SHP77 (cell line): ENCODE measurements around the gene B3GALT2.
A peak's percentile ranks its signal among the peaks of the same experiment; 100 is the strongest.

Experiments used
- DNase-seq, 2 experiments: peaks; one replicate each; lab custom pipeline; 2025; lab: John Stamatoyannopoulos, UW

The B3GALT2 gene

GRCh38 chr1:193183019-193183627, 3.3 kb downstream of the B3GALT2 start:
- peak in 1 of 2 experiments; percentile 41 for DNase-seq

GRCh38 chr1:193181985-193182384, 4.4 kb downstream of the B3GALT2 start:
- no peak for DNase-seq

GRCh38 chr1:193181536-193181935, 4.9 kb downstream of the B3GALT2 start:
- DNase-seq, result no peak

DNA sequence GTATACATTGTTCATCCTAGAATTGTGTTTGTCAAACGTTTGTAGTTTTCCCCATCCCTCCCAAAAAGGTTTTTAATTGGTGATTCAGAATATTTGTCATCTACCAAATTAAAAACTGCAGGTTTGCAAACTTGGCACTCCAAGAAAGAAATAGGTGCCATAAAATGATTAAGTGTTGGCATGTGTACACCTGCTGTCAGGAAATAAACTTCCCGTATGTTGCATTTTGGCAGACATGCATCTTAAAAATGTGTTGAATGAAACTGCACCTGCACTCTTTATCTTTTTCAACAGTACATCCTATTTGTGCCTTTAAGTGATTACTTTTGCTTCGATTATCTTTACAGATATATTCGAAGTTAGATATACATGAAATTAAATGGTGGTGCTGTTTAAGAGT, 7.3 kb downstream of the B3GALT2 start:
- DNase-seq, result no peak

GRCh38 chr1:193176788-193177187, 9.6 kb downstream of the B3GALT2 start:
- DNase-seq, result no peak

DNA sequence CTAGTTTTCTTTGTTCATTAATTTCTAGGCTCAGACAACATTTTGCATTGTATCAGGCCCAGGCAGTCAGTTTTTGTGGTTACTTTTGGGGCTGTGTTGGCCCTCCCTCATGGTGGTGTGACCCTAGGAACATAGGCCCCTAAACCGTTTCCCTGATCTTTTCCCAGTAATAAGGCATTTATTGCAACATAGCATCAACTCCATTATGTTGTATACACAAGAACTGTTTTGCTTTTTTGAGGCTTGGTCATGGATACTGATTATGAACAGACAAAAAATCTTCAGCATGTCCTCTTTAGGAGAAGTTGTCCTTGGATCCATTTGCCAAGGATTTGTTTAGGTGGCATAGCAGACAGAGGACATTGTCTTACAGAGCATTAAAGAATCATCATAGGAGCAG, 10.3 kb downstream of the B3GALT2 start:
- no peak for DNase-seq

- DNase-seq, result no peak
These were observed 29.1 kb downstream of the B3GALT2 start for GRCh38 chr1:193157360-193157759.

- DNase-seq, result no peak
These were observed 29.6 kb downstream of the B3GALT2 start for GRCh38 chr1:193156822-193157142.

GRCh38 chr1:193156117-193156821, 30.1 kb downstream of the B3GALT2 start:
- DNase-seq, result no peak

GRCh38 chr1:193144999-193145398, 41.4 kb downstream of the B3GALT2 start:
- no peak for DNase-seq

DNA sequence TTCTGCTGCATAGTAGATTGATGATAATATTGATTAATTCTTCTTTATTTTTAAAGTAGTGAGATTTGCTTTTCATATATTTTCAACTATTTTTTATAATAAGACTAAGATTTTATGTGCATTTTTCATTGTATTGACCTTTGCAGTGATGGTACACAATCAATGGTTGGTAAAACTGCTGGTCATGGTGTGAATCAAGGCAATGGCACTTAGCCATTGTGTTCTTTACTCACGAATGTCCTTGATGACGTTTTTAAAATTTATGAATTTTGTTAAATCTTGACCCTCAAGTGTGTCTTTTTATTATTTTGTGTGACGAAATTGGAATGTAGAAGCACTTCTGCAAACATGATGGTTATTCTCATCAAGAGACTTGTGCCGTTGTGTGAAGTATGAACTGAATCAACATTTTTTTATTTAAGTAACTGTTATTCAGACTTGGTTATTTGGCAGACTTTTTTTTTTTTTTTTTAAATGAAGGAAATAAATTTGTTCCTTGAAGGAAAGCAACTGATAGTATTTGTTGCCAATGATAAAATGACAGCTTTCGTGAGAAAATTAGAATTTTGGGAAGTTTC, 42.0 kb downstream of the B3GALT2 start:
- DNase-seq, result no peak

DNA sequence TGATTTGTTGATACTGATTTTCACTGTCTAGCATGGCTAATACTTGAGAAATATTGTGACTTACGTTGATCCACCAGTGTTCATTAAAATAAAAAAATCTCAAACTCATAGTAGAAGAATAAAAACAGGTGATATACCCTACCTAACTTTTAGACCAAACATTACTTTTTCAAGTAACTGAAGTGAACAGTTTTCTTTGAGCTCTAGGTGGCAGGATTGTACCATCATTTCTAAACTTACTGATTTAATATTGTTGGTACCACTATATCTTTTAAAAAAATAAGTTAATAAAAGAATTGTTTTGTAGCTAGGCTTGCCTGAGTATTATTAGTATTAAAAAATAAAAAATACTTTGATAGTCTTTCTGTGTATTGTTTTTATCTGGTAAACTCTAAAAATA, 43.1 kb downstream of the B3GALT2 start:
- no peak for DNase-seq

DNA sequence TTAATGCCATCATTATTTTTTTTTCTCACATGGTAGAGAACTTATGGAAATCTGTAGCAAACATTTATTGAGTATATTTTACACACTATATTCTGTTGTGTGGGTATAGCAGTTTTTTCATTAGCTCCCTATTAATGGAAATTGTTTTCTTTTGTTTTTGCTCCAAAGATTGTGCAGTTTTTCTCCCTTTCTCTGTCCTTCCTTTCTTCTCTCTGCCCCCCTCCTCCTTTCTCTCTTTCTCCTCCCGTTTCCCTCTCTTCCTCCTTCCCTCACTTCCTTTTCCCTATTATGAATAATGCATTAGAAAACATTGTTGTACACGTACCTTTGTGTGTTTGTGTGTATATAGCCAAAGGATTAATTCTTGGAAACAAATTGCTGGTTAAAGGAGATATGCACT, 44.0 kb downstream of the B3GALT2 start:
- DNase-seq, result no peak

- DNase-seq, result no peak
These were observed 44.6 kb downstream of the B3GALT2 start for GRCh38 chr1:193141804-193142203.

- DNase-seq, result no peak
These were observed 46.2 kb downstream of the B3GALT2 start for GRCh38 chr1:193140254-193140653.

DNA sequence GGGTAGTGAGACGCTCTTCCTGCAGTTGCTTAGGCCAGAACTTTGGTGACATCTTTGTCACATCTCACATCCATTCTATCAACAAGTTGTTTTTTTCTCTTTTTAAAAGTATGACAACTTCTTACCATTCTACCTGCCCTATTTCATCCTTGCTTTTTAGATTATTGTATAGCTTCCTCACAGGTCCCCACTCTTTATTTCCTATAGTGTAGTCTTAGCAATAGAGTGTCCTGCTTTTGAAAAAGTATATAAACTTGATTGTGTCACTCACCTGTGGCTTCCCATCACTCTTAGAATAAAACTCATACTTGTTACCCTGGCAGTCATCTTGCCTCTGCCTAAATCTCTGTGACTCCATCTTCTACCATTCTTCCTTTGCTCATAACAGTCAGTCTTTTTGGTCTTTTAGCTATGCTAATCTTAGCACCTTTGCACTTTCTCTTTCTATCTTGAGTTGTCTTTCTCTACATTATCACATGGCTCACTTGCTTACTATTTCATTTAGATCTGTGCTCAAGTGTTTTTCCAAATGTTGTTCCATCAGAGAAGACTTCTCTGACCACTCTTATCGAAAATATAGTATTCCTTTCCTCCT, 55.0 kb downstream of the B3GALT2 start:
- no peak for DNase-seq
